ENCODE results near the gene NFKBIB. TPM values are rescaled to one million over a fixed set of nuclear protein-coding genes. Genes with fewer than 3 reads are reported as not detected.

The NFKBIB gene
- total RNA-seq, 4 donors from 2014 or later, result 6.2 to 53.9 (median 29.4) TPM

DNA sequence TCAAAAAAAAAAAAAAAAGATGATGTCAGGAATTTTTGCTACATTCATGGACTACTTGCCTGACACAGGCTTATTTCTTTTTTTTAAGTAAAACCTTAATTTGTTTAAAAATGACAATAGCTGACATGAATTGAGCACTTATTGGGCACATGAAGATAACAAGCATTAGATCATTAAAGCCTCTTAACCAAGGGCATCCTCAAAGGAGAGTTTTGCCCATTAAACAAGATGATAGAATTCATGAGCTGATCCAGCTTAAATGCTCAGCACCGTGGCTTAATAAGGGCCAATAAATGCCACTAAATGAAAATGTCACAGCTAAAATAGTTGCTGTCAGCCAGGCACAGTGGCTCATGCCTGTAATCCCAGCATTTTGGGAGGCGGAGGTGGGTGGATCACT is 56.5 kb downstream of the NFKBIB start:
- in situ Hi-C loops (cut with MboI; ENCODE audit: low pct_ligation_motif_present in 1 of 4, low pct_unique_long_range_greater_than_20kb in 1 of 4, low sequenced_read_pairs in 3 of 4), result loop anchor here in 1 of 4 donors (25.0 kb wide), 1 partner anchor 544 kb away; the partner anchor contains the start of gene FAM98C
- H3K27ac ChIP-seq, result no peak overlapping the region
- H3K4me3 ChIP-seq, result no peak overlapping the region
- H3K36me3 ChIP-seq, result no peaks in the 10 kb centered on the region
- TF ChIP-seq POLR2A (IDR thresholded peaks at IDR 0.05) (no peak), EP300 (IDR thresholded peaks at IDR 0.05; ENCODE audit: low read depth) (no peak), POLR2AphosphoS5 (IDR thresholded peaks at IDR 0.05) (no peak)
- TF ChIP-seq, protein P1, sequence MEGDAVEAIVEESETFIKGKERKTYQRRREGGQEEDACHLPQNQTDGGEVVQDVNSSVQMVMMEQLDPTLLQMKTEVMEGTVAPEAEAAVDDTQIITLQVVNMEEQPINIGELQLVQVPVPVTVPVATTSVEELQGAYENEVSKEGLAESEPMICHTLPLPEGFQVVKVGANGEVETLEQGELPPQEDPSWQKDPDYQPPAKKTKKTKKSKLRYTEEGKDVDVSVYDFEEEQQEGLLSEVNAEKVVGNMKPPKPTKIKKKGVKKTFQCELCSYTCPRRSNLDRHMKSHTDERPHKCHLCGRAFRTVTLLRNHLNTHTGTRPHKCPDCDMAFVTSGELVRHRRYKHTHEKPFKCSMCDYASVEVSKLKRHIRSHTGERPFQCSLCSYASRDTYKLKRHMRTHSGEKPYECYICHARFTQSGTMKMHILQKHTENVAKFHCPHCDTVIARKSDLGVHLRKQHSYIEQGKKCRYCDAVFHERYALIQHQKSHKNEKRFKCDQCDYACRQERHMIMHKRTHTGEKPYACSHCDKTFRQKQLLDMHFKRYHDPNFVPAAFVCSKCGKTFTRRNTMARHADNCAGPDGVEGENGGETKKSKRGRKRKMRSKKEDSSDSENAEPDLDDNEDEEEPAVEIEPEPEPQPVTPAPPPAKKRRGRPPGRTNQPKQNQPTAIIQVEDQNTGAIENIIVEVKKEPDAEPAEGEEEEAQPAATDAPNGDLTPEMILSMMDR (IDR thresholded peaks at IDR 0.05), result no peak
- intact Hi-C loops (cut with DNase I; ENCODE audit: low total_unique reads), result no loop called here
- H3K4me1 ChIP-seq, result no peaks in the 10 kb centered on the region
- H3K27me3 ChIP-seq, result no peaks in the 10 kb centered on the region
- WGBS, 2 donors (ENCODE audit: low coverage in 1 of 2), result 73 to 88% methylated on average over 2 of the region's 2 CpGs
- no peak for DNase-seq
- no peaks in the 10 kb centered on the region for H3K9me3 ChIP-seq

DNA sequence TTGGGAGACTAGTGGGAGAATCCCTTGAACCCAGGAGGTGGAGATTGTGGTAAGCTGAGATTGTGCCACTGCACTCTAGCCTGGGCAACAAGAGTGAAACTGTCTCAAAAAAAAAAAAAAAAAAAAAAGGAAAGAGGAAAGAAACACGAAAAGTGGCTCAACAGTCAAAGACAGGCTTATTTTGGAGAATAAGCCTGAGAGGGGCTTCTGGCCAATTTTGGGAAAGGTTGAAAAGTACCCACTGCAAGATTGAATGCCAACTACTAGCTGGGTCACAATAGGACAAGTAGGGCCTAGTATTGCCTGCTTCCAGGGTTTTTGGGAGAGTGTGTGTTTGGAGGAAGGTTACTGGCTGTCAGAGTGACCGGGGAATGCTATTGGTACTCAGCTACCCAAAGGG is 58.5 kb downstream of the NFKBIB start:
- in situ Hi-C loops (cut with MboI; ENCODE audit: low pct_ligation_motif_present in 1 of 4, low pct_unique_long_range_greater_than_20kb in 1 of 4, low sequenced_read_pairs in 3 of 4), result loop anchor here in 1 of 4 donors (25.0 kb wide), 1 partner anchor 546 kb away; the partner anchor contains the start of gene FAM98C
- peaks cover 0 to 9% (median 3%) of the 10 kb centered on the region in 4 donors for H3K4me1 ChIP-seq
- H3K36me3 ChIP-seq, result no peaks in the 10 kb centered on the region
- no peak overlapping the region for H3K4me3 ChIP-seq
- TF ChIP-seq EP300 (IDR thresholded peaks at IDR 0.05; ENCODE audit: low read depth), result no peak
- no peak for TF ChIP-seq POLR2AphosphoS5 (IDR thresholded peaks at IDR 0.05)
- TF ChIP-seq POLR2A (IDR thresholded peaks at IDR 0.05), result no peak
- no peak overlapping the region for H3K27ac ChIP-seq
- no peaks in the 10 kb centered on the region for H3K9me3 ChIP-seq
- H3K27me3 ChIP-seq, result no peaks in the 10 kb centered on the region
- intact Hi-C loops (cut with DNase I; ENCODE audit: low total_unique reads), result no loop called here
- DNase-seq, result no peak
- WGBS, 2 donors (ENCODE audit: low coverage in 1 of 2), result 85% methylated on average over 2 of the region's 2 CpGs; no CpG with 5 or more reads in 1 of the 2 donors

Other genes starting within 250 kb of the NFKBIB start
- 10 to 100 TPM in 2 of 4 donors, 1 to 10 TPM in 1, not detected in 1; 2.6 to 44.8 (median 14.4) TPM for gene CAPN12, start 155.5 kb upstream of the NFKBIB start, total RNA-seq
- gene LGALS7, start 126.5 kb upstream of the NFKBIB start, total RNA-seq, result not detected
- not detected for gene LGALS7B, start 110.8 kb upstream of the NFKBIB start, total RNA-seq
- 1,000 to 10,000 TPM; 1,815 to 4,845 (median 3,695) TPM for gene LGALS4, start 87.0 kb upstream of the NFKBIB start, total RNA-seq
- 100 to 1,000 TPM; 181 to 313 (median 228) TPM for gene ECH1, start 68.2 kb upstream of the NFKBIB start, total RNA-seq
- gene HNRNPL, start 50.0 kb upstream of the NFKBIB start, total RNA-seq, result 100 to 1,000 TPM; 139 to 200 (median 174) TPM
- gene RINL, start 21.7 kb upstream of the NFKBIB start, total RNA-seq, result 1 to 10 TPM; 1.8 to 7.0 (median 3.6) TPM
- 100 to 1,000 TPM in 1 of 4 donors, 10 to 100 TPM in 3; 56.3 to 128 (median 64.2) TPM for gene SIRT2, start 351 bp upstream of the NFKBIB start, total RNA-seq
- gene CCER2, start 12.2 kb downstream of the NFKBIB start, total RNA-seq, result not detected
- 100 to 1,000 TPM in 1 of 4 donors, 10 to 100 TPM in 3; 21.4 to 186 (median 42.7) TPM for gene SARS2, start 30.8 kb downstream of the NFKBIB start, total RNA-seq
- gene MRPS12, start 31.0 kb downstream of the NFKBIB start, total RNA-seq, result 10 to 100 TPM; 23.7 to 42.6 (median 34.7) TPM
- 1 to 10 TPM; 2.2 to 7.8 (median 2.4) TPM for gene FBXO17, start 75.8 kb downstream of the NFKBIB start, total RNA-seq
- 1 to 10 TPM in 2 of 4 donors, under 1 TPM in 1, not detected in 1; 0.14 to 1.5 (median 1.1) TPM for gene FBXO27, start 132.6 kb downstream of the NFKBIB start, total RNA-seq
- gene ACP7, start 184.4 kb downstream of the NFKBIB start, total RNA-seq, result not detected
- 10 to 100 TPM; 43.8 to 96.1 (median 63.2) TPM for gene PAK4, start 225.8 kb downstream of the NFKBIB start, total RNA-seq